K562 (cell line): Measurements from ENCODE around the gene ZBED4. TPM values are rescaled to one million over a fixed set of nuclear protein-coding genes. Genes with fewer than 3 reads are reported as not detected.

Experiments
- ATAC-seq: fragments of 200-7000 bp; cut with Tn5 transposase; 3 replicates; pipeline ENCODE4 v1.9.1; 2020; ENCODE audit warnings: moderate library complexity
- BruUV-seq: library from RNA; stranded (reverse); fragments of 400-500 nt; replicated peaks from 2 replicates; lab custom pipeline; 2021; lab: Mats Ljungman, UMichigan
- CTCF ChIA-PET: fragments of 300-600 bp; formaldehyde crosslinking; extraction: SDS; loops from one replicate; lab custom pipeline; 2021; ENCODE audit warnings: low intra/inter-chr PET ratio; lab: Yijun Ruan, JAX
- POLR2A ChIA-PET: fragments of 300-600, 350-650 bp; sonication (Branson Sonifier 250); formaldehyde crosslinking; extraction: SDS; loops from one replicate; lab custom pipeline; 2021; ENCODE audit warnings: antibody characterized with exemption, inconsistent platforms; lab: Yijun Ruan, JAX
- DNase-seq, 4 experiments: peaks; one replicate each; pipeline versions ENCODE4 v3.0.0 to v3.0.0-alpha.2; 2011 to 2018; ENCODE audit warnings: low spot score in 3 of 4, mixed read lengths in 3 of 4; ENCODE audit errors: extremely low read depth in 1 of 4
- FAIRE-seq: peaks from 2 replicates; lab custom pipeline; 2011; peaks lifted over from hg19 to GRCh38; lab: Jason Lieb, UNC
- H2AFZ ChIP-seq: 2 replicates; pipeline ENCODE4 v1.6.0; 2011; ENCODE audit warnings: low read depth, low read length, control low read depth, inconsistent platforms
- H3K27ac ChIP-seq: fragments of 200-600 bp; 3 replicates; pipeline ENCODE4 v1.8.0; 2011; ENCODE audit warnings: low read depth, mild to moderate bottlenecking, control low read depth, inconsistent platforms, low read length, moderate library complexity, mixed read lengths; ENCODE audit errors: extremely low read depth
- H3K27me3 ChIP-seq, 2 experiments: fragments of 300-600 bp in 1 of 2; 2 replicates in 1 of 2; 3 replicates in 1 of 2; pipeline versions ENCODE4 v1.6.0 to v1.8.0; 2011; ENCODE audit warnings: inconsistent platforms in 2 of 2, low read length in 2 of 2, mild to moderate bottlenecking in 1 of 2, mixed read lengths in 1 of 2, moderate library complexity in 1 of 2; ENCODE audit not compliant: control insufficient read depth in 2 of 2, insufficient read depth in 2 of 2
- H3K36me3 ChIP-seq: fragments of 300-600 bp; 3 replicates; pipeline ENCODE4 v1.8.0; 2011; ENCODE audit warnings: mild to moderate bottlenecking, low read length, inconsistent platforms; ENCODE audit not compliant: control insufficient read depth, insufficient read depth
- H3K4me1 ChIP-seq, 2 experiments: fragments of 200-600 bp in 1 of 2; replicated peaks in 1 of 2; 2 replicates in 1 of 2; 3 replicates in 1 of 2; pipeline versions ENCODE4 v1.5.1 to v1.8.0; 2011; ENCODE audit warnings: inconsistent platforms in 2 of 2, low read length in 2 of 2, mild to moderate bottlenecking in 1 of 2, mixed read lengths in 1 of 2, moderate library complexity in 1 of 2; ENCODE audit not compliant: control insufficient read depth in 2 of 2, insufficient read depth in 2 of 2
- H3K4me2 ChIP-seq: 2 replicates; pipeline ENCODE4 v1.6.1; 2011; ENCODE audit warnings: low read length, control low read depth, inconsistent platforms, mixed read lengths; ENCODE audit not compliant: insufficient read depth
- H3K4me3 ChIP-seq: fragments of 200-600 bp; sonication (generic), shearing (Covaris generic); 2 replicates; pipeline ENCODE4 v1.5.1; 2016; ENCODE audit warnings: control low read depth, inconsistent platforms
- H3K79me2 ChIP-seq: fragments of 200-600 bp; 3 replicates; pipeline ENCODE4 v1.8.0; 2011; ENCODE audit warnings: low read length, inconsistent platforms; ENCODE audit not compliant: control insufficient read depth, insufficient read depth
- H3K9ac ChIP-seq, 2 experiments: 2 replicates each; pipeline versions ENCODE4 v1.6.0 to v1.6.1; 2011; ENCODE audit warnings: low read depth in 2 of 2, low read length in 2 of 2, control low read depth in 1 of 2, inconsistent platforms in 1 of 2, mild to moderate bottlenecking in 1 of 2, mixed read lengths in 1 of 2; ENCODE audit not compliant: insufficient read depth in 1 of 2
- H3K9me1 ChIP-seq: one replicate; pipeline ENCODE4 v1.6.0; 2011; ENCODE audit warnings: inconsistent platforms, mild to moderate bottlenecking, low read length, moderate library complexity; ENCODE audit not compliant: control insufficient read depth, insufficient read depth
- H3K9me3 ChIP-seq: replicated peaks from 2 replicates; pipeline ENCODE4 v1.5.1; 2011; ENCODE audit warnings: low read depth, low read length, inconsistent platforms; ENCODE audit not compliant: control insufficient read depth, insufficient read depth
- H4K20me1 ChIP-seq: replicated peaks from 2 replicates; pipeline ENCODE4 v1.6.1; 2011; ENCODE audit warnings: low read length, inconsistent platforms, mixed read lengths; ENCODE audit not compliant: control insufficient read depth, insufficient read depth
- CHD7 ChIP-seq: fragments of 200-600 bp; sonication (generic); IDR thresholded peaks from one replicate; pipeline ENCODE4 v1.6.1; 2012; ENCODE audit warnings: mild to moderate bottlenecking, low read depth, low read length, inconsistent platforms
- KDM5B ChIP-seq: fragments of 200-600 bp; sonication (generic); IDR thresholded peaks from 2 replicates; pipeline ENCODE4 v1.6.1; 2012; ENCODE audit warnings: low read depth, mild to moderate bottlenecking, moderate library complexity, low read length, control low read depth, inconsistent platforms; ENCODE audit not compliant: insufficient replicate concordance
- WGBS: fragments of 100-300 bp; shearing (Covaris generic); methylation state at CpG from one replicate; pipeline ENCODE4 v1.1.6; 2016; ENCODE audit warnings: low coverage, mixed read lengths; ENCODE audit not compliant: insufficient coverage; ENCODE audit errors: missing lambda C conversion rate; 5-methylcytosine and 5-hydroxymethylcytosine counted together
- in situ Hi-C: fragments of 300-500 bp; cut with MboI; formaldehyde crosslinking; loops from 4 replicates; pipeline ENCODE4 v1.15.0; 2018; ENCODE audit warnings: inconsistent platforms, mixed read lengths
- intact Hi-C: fragments of 100-400 bp; cut with micrococcal nuclease; formaldehyde crosslinking; loops from 2 replicates; pipeline ENCODE4 v1.14.2; 2022
- polyA plus RNA-seq, 8 experiments: library from polyadenylated mRNA; depleted of rRNA in 4 of 8; stranded (reverse) in 5 of 8; unstranded in 3 of 8; fragments of >200 nt; fragmentation: Nextera tagmentation in 2 of 8; fragmentation: Illumina TruSeq in 1 of 8; extraction: Ambion mirVana in 2 of 8; extraction: Trizol in 1 of 8; gene quantifications; 2 replicates each; pipeline versions ENCODE4 v1.2.1 to v1.2.3, GENCODE V29; 2011 to 2014; ENCODE audit warnings: inconsistent platforms in 1 of 8, missing spikeins in 1 of 8
- total RNA-seq, 7 experiments: library from RNA; depleted of rRNA in 6 of 7; stranded (reverse); fragments of >200 nt in 6 of 7; fragmentation: Illumina TruSeq in 2 of 7; extraction: Trizol in 2 of 7; gene quantifications; 2 replicates each; pipeline versions ENCODE4 v1.2.1 to v1.2.3, GENCODE V29; 2011 to 2021; ENCODE audit warnings: low replicate concordance in 1 of 7
- TF ChIP-seq, protein P1 (sequence below): fragments of 450-650 bp; formaldehyde crosslinking; IDR thresholded peaks from 2 replicates; pipeline ENCODE4 v1.4.0; 2020; ENCODE audit warnings: mild to moderate bottlenecking, moderate library complexity

The ZBED4 gene
- total and polyA plus RNA-seq, 9 of the 15 experiments (the other 6 are each of a cell fraction or from before 2014, with no cell fraction given): 1.5 to 16.8 (median 7.4) TPM

DNA sequence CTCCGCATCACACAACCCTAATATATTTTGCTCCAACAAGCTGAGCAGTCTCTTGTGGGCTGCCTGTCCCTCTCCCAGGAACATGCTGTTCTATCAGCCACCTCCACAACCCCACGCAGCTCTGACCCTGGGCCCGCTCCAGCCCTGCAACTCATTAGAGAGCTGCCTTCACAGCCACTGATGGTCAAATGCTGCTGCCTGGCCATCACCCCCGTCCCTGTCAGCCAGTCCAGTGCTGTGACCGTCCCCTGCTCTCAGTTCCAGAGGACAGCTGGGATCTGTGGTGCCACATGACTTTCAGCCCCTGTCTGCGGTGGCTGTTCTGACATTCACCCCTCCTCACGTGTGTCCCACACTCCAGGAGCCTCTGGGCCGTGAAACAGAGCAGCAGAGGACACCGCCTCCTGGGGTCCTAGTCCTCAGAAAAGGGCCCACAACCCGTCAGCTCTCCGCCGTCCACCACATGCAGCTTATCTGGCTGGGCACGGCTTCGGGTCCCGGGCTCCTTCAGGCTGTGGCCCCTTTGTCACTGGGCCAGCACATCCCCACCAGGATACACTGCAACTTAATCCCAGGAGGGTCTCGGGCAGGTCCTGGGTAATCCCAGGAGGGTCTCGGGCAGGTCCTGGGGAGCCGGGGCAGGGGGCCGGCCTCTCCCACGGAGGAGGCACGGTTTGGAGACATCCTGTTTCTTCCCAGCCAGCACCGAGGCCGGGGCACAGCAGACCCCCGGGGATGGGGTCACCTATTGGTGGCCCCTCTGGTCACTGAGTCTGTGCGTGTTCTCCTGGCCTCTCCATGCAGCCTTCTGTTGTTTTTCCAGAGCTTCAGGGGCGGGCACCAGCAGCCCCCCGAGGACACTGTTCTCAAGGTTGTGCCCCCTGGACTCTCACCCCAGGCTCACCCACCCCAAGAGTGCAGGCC, 79.9 kb downstream of the ZBED4 start:
- POLR2A ChIA-PET: interaction anchor here (0.7 to 1.3 kb wide), 4 partner anchors 16 to 97 kb away, joined by 3 to 5 read pairs (median 4); partner anchors contain the start of gene ALG12
- Histone ChIP-seq H3K4me2 (no peak overlapping the region), H3K36me3 (no peaks in the 10 kb centered on the region), H2AFZ (no peak overlapping the region), H3K27me3 (no peaks in the 10 kb centered on the region), H3K79me2 (no peaks in the 10 kb centered on the region), H3K9ac (peak overlapping the region in 1 of 2 experiments; percentile 90; a peak in 2 of 4 replicates), H3K4me3 (no peak overlapping the region), H3K4me1 (peaks cover 20 to 76% of the 10 kb centered on the region in 2 experiments), H4K20me1 (no peaks in the 10 kb centered on the region), H3K9me1 (no peaks in the 10 kb centered on the region), H3K9me3 (no peaks in the 10 kb centered on the region), H3K27ac (no peak overlapping the region)
- peak; percentile 57 for FAIRE-seq
- in situ Hi-C loops (loop anchor here (5.0 kb wide), 2 partner anchors 59 to 99 kb away; no protein-coding TSS in a partner anchor), intact Hi-C loops (loop anchor here (5.0 kb wide), 1 partner anchor 39 kb away; no protein-coding TSS in a partner anchor)
- CTCF ChIA-PET: no interaction called here
- 43% methylated on average over 13 of the region's 27 CpGs for WGBS
- peak in 1 of 4 experiments; percentile 29 for DNase-seq
- ATAC-seq: no peak
- BruUV-seq: no TSS peak
- TF ChIP-seq CHD7 (no peak), KDM5B (peak; percentile 12)
- TF ChIP-seq, protein P1, sequence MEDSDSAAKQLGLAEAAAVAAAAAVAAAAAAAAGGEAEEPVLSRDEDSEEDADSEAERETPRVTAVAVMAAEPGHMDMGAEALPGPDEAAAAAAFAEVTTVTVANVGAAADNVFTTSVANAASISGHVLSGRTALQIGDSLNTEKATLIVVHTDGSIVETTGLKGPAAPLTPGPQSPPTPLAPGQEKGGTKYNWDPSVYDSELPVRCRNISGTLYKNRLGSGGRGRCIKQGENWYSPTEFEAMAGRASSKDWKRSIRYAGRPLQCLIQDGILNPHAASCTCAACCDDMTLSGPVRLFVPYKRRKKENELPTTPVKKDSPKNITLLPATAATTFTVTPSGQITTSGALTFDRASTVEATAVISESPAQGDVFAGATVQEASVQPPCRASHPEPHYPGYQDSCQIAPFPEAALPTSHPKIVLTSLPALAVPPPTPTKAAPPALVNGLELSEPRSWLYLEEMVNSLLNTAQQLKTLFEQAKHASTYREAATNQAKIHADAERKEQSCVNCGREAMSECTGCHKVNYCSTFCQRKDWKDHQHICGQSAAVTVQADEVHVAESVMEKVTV (CRISPR knock-in tag): no peak
